HG02798 (cell line): ENCODE results near the gene ID4.

Experiments used
- ATAC-seq: cut with Tn5 transposase; IDR thresholded peaks from one replicate; pipeline ENCODE4 v1.9.1; 2021; ENCODE audit warnings: mild to moderate bottlenecking; ENCODE audit not compliant: unreplicated experiment, poor library complexity

Gene ID4

GRCh38 chr6:19836799-19837510 is at the start of gene ID4:
ID4 (plus strand) TSS chr6:19837370; CDS start chr6:19837755, 385 bp downstream.
- no peak for ATAC-seq

GRCh38 chr6:19788686-19789085 is 48.5 kb upstream of the ID4 start:
- no peak for ATAC-seq

GRCh38 chr6:19789100-19789803 is 47.9 kb upstream of the ID4 start:
- ATAC-seq: no peak

- no peak for ATAC-seq
These were observed 45.9 kb upstream of the ID4 start for GRCh38 chr6:19791267-19791666.

- ATAC-seq: no peak
These were observed 42.0 kb upstream of the ID4 start for GRCh38 chr6:19795211-19795610.

- no peak for ATAC-seq
These were observed 40.7 kb upstream of the ID4 start for GRCh38 chr6:19796452-19796851.

- no peak for ATAC-seq
These were observed 38.8 kb upstream of the ID4 start for GRCh38 chr6:19798362-19798761.

GRCh38 chr6:19802656-19803055 is 34.5 kb upstream of the ID4 start:
- no peak for ATAC-seq

GRCh38 chr6:19803331-19804204 is 33.6 kb upstream of the ID4 start:
- no peak for ATAC-seq

GRCh38 chr6:19804205-19805128 is 32.7 kb upstream of the ID4 start:
- ATAC-seq: peak; percentile 100

GRCh38 chr6:19805129-19805481 is 32.1 kb upstream of the ID4 start:
- no peak for ATAC-seq

- ATAC-seq: no peak
These were observed 30.2 kb upstream of the ID4 start for GRCh38 chr6:19806971-19807396.

GRCh38 chr6:19811397-19812079 is 25.6 kb upstream of the ID4 start:
- no peak for ATAC-seq

GRCh38 chr6:19812512-19813119 is 24.6 kb upstream of the ID4 start:
- ATAC-seq: peak; percentile 45

- no peak for ATAC-seq
These were observed 18.4 kb upstream of the ID4 start for GRCh38 chr6:19818805-19819204.

- ATAC-seq: no peak
These were observed 12.9 kb upstream of the ID4 start for GRCh38 chr6:19824058-19824807.

- ATAC-seq: no peak
These were observed 9.9 kb upstream of the ID4 start for GRCh38 chr6:19827247-19827646.

GRCh38 chr6:19827903-19828302 is 9.3 kb upstream of the ID4 start:
- no peak for ATAC-seq
